Prostate gland (tissue), 2 donors: ENCODE results near the gene FGF12. TPM values are rescaled to one million over a fixed set of nuclear protein-coding genes. Genes with fewer than 3 reads are reported as not detected.

ENCODE experiments used
- DNase-seq: peaks from one replicate; pipeline ENCODE4 v3.0.0-alpha.2; 2019; ENCODE audit warnings: low spot score
- H3K27ac ChIP-seq, 2 donors: fragments of 200-600 bp; sonication (generic); 2 replicates each; pipeline ENCODE4 v1.5.1; 2017 to 2019
- H3K27me3 ChIP-seq: fragments of 200-600 bp; sonication (generic); replicated peaks from 2 replicates; pipeline ENCODE4 v1.5.1; 2019; ENCODE audit not compliant: insufficient read depth
- H3K36me3 ChIP-seq, 2 donors: fragments of 200-600 bp; sonication (generic); 1 replicate in 1 of 2; 2 replicates in 1 of 2; pipeline versions ENCODE4 v1.5.1 to v1.8.1; 2017 to 2019
- H3K4me1 ChIP-seq: fragments of 200-600 bp; sonication (generic); replicated peaks from 2 replicates; pipeline ENCODE4 v1.5.1; 2019
- H3K4me3 ChIP-seq, 2 donors: fragments of 200-600 bp; sonication (generic); 2 replicates each; pipeline ENCODE4 v1.5.1; 2017 to 2019
- H3K9me3 ChIP-seq: fragments of 200-600 bp; sonication (generic); 2 replicates; pipeline ENCODE4 v1.5.1; 2017
- CTCF ChIP-seq, 4 experiments: fragments of 200-600 bp in 2 of 4; fragments of 450-650 bp in 2 of 4; sonication (generic) in 2 of 4; IDR thresholded peaks; 1 replicate in 3 of 4; 2 replicates in 1 of 4; pipeline ENCODE4 v1.5.1; 2016 to 2019; ENCODE audit warnings: antibody characterized with exemption in 4 of 4, mild to moderate bottlenecking in 2 of 4, moderate library complexity in 2 of 4
- POLR2A ChIP-seq: fragments of 450-650 bp; IDR thresholded peaks from one replicate; pipeline ENCODE4 v1.6.1; 2016; ENCODE audit warnings: antibody characterized with exemption, mild to moderate bottlenecking
- POLR2AphosphoS5 ChIP-seq: sonication (generic); formaldehyde crosslinking; IDR thresholded peaks from one replicate; pipeline ENCODE4 v1.6.1; 2017; ENCODE audit warnings: antibody characterized with exemption
- WGBS: methylation state at CpG from one replicate; pipeline ENCODE4 v1.1.5; 2018; 5-methylcytosine and 5-hydroxymethylcytosine counted together
- intact Hi-C: fragments of 100-400 bp; cut with DNase I; formaldehyde crosslinking; loops from one replicate; pipeline ENCODE4 v1.14.2; 2022
- total RNA-seq, 2 donors: library from RNA; depleted of rRNA; stranded (reverse); fragments of >200 nt; gene quantifications; one replicate each; pipeline ENCODE4 v1.1.0, GENCODE V29; 2016

The FGF12 gene
- total RNA-seq, 2 donors from 2014 or later = 2.4 to 5.7 TPM

GRCh38 chr3:192129586-192129985, 597.8 kb downstream of the FGF12 start:
- Histone ChIP-seq H3K36me3 (no peaks in the 10 kb centered on the region), H3K27ac (no peak overlapping the region), H3K27me3 (no peaks in the 10 kb centered on the region), H3K4me3 (no peak overlapping the region), H3K9me3 (no peaks in the 10 kb centered on the region), H3K4me1 (no peaks in the 10 kb centered on the region)
- no peak for TF ChIP-seq POLR2AphosphoS5
- no peak for TF ChIP-seq CTCF (IDR thresholded peaks at IDR 0.05)
- TF ChIP-seq POLR2A = no peak
- WGBS = 100% methylated on average over 1 of the region's 1 CpG
- intact Hi-C loops = loop anchor here (10.0 kb wide), 1 partner anchor 305 kb away; no protein-coding TSS in a partner anchor
- no peak for DNase-seq

- no peaks in the 10 kb centered on the region for H3K4me1 ChIP-seq
- intact Hi-C loops = loop anchor here (10.0 kb wide), 1 partner anchor 306 kb away; no protein-coding TSS in a partner anchor
- H3K27me3 ChIP-seq = no peaks in the 10 kb centered on the region
- H3K4me3 ChIP-seq = no peak overlapping the region
- H3K27ac ChIP-seq = no peak overlapping the region
- no peaks in the 10 kb centered on the region for H3K9me3 ChIP-seq
- no peak for DNase-seq
- TF ChIP-seq CTCF (IDR thresholded peaks at IDR 0.05) = no peak
- no peak for TF ChIP-seq POLR2AphosphoS5
- no peak for TF ChIP-seq POLR2A
- no peaks in the 10 kb centered on the region for H3K36me3 ChIP-seq
- WGBS = 57% methylated on average over 4 of the region's 4 CpGs
Measured at GRCh38 chr3:192128922-192129321, 598.4 kb downstream of the FGF12 start.

- no peak for DNase-seq
- H3K27me3 ChIP-seq = no peaks in the 10 kb centered on the region
- WGBS = 69% methylated on average over 4 of the region's 4 CpGs
- H3K4me3 ChIP-seq = no peak overlapping the region
- no peak for TF ChIP-seq CTCF (IDR thresholded peaks at IDR 0.05)
- no peak for TF ChIP-seq POLR2AphosphoS5
- TF ChIP-seq POLR2A = no peak
- no peaks in the 10 kb centered on the region for H3K4me1 ChIP-seq
- no peaks in the 10 kb centered on the region for H3K9me3 ChIP-seq
- H3K36me3 ChIP-seq = no peaks in the 10 kb centered on the region
- H3K27ac ChIP-seq = no peak overlapping the region
- intact Hi-C loops = loop anchor here (10.0 kb wide), 1 partner anchor 307 kb away; no protein-coding TSS in a partner anchor
Measured at GRCh38 chr3:192128060-192128459, 599.3 kb downstream of the FGF12 start.

- DNase-seq = no peak
- intact Hi-C loops = loop anchor here (10.0 kb wide), 1 partner anchor 312 kb away; no protein-coding TSS in a partner anchor
- no peak for TF ChIP-seq POLR2A
- no peak for TF ChIP-seq POLR2AphosphoS5
- TF ChIP-seq CTCF (IDR thresholded peaks at IDR 0.05) = no peak
- no peaks in the 10 kb centered on the region for H3K4me1 ChIP-seq
- H3K4me3 ChIP-seq = no peak overlapping the region
- no peaks in the 10 kb centered on the region for H3K27me3 ChIP-seq
- no peaks in the 10 kb centered on the region for H3K9me3 ChIP-seq
- WGBS = 85% methylated on average over 13 of the region's 13 CpGs
- no peaks in the 10 kb centered on the region for H3K36me3 ChIP-seq
- H3K27ac ChIP-seq = no peak overlapping the region
Measured at GRCh38 chr3:192122832-192123594, 604.3 kb downstream of the FGF12 start.

GRCh38 chr3:192121923-192122322, 605.4 kb downstream of the FGF12 start:
- TF ChIP-seq POLR2AphosphoS5 (no peak), POLR2A (no peak), CTCF (IDR thresholded peaks at IDR 0.05) (no peak)
- WGBS = 87% methylated on average over 3 of the region's 3 CpGs
- H3K27ac ChIP-seq = no peak overlapping the region
- intact Hi-C loops = loop anchor here (10.0 kb wide), 1 partner anchor 313 kb away; no protein-coding TSS in a partner anchor
- no peak for DNase-seq
- no peaks in the 10 kb centered on the region for H3K4me1 ChIP-seq
- no peak overlapping the region for H3K4me3 ChIP-seq
- H3K9me3 ChIP-seq = no peaks in the 10 kb centered on the region
- H3K27me3 ChIP-seq = no peaks in the 10 kb centered on the region
- H3K36me3 ChIP-seq = no peaks in the 10 kb centered on the region
